Activated naive CD8-positive, alpha-beta T cell treated with anti-CD3 and anti-CD28 coated beads, Interleukin-2, amount 10 ng/mL, durations not matched to agents 7 days and 5 days (primary cell): Measurements from ENCODE around the gene MYL4. TPM values are rescaled to one million over a fixed set of nuclear protein-coding genes. Genes with fewer than 3 reads are reported as not detected.
"Not testable (repeated sequence)": the region's sequence is repeated elsewhere in the genome, so short reads cannot be mapped to it uniquely, and the experiment has no call there.

Experiments used
- ATAC-seq: fragments of 150-1000 bp; cut with Tn5 transposase; one replicate; pipeline ENCODE4 v1.10.0; 2021; ENCODE audit warnings: low read depth, moderate library complexity
- POLR2A ChIA-PET: fragments of 350-600 bp; sonication (Branson Sonifier 250); formaldehyde crosslinking; loops from one replicate; lab custom pipeline; 2021; ENCODE audit warnings: antibody characterized with exemption; lab: Charles Lee
- DNase-seq: peaks from one replicate; pipeline ENCODE4 v3.0.0; 2021
- H3K27ac Mint-ChIP-seq: one replicate; pipeline ENCODE4 v1.8.0; 2022; ENCODE audit warnings: mild to moderate bottlenecking, mixed read lengths
- H3K27me3 Mint-ChIP-seq: one replicate; pipeline ENCODE4 v1.8.0; 2022; ENCODE audit warnings: mild to moderate bottlenecking, moderate library complexity, mixed read lengths
- H3K36me3 Mint-ChIP-seq: one replicate; pipeline ENCODE4 v1.8.0; 2021; ENCODE audit warnings: mild to moderate bottlenecking, mixed read lengths
- H3K4me1 Mint-ChIP-seq: one replicate; pipeline ENCODE4 v1.8.0; 2021; ENCODE audit warnings: mixed read lengths
- H3K4me3 Mint-ChIP-seq: one replicate; pipeline ENCODE4 v1.8.0; 2022; ENCODE audit warnings: mild to moderate bottlenecking, moderate library complexity, mixed read lengths
- H3K9me3 Mint-ChIP-seq: one replicate; pipeline ENCODE4 v1.8.0; 2021; ENCODE audit warnings: mixed read lengths
- total RNA-seq, 2 experiments: library from RNA; stranded (reverse); gene quantifications; one replicate each; pipeline ENCODE4 v1.2.3, GENCODE V29; 2021

The MYL4 gene
- total RNA-seq, 2 experiments from 2014 or later = not detected

DNA sequence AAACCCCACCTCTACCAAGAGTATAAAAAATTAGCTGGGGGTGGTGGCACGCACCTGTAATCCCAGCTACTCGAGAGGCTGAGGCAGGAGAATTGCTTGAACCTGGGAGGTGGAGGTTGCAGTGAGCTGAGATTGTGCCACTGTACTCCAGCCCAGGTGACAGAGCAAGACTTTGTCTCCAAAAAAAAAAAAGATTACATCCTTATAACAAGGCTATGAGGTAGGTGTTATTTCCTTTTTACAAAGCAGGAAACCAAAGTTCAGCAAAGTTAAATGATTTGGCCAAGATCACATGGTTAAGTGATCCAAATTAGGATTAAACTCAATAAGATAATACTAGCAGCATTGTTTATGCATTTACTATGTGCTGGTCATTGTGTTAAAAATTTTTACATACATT is 8.1 kb downstream of the MYL4 start:
- H3K4me1 Mint-ChIP-seq = peaks cover 46% of the 10 kb centered on the region

DNA sequence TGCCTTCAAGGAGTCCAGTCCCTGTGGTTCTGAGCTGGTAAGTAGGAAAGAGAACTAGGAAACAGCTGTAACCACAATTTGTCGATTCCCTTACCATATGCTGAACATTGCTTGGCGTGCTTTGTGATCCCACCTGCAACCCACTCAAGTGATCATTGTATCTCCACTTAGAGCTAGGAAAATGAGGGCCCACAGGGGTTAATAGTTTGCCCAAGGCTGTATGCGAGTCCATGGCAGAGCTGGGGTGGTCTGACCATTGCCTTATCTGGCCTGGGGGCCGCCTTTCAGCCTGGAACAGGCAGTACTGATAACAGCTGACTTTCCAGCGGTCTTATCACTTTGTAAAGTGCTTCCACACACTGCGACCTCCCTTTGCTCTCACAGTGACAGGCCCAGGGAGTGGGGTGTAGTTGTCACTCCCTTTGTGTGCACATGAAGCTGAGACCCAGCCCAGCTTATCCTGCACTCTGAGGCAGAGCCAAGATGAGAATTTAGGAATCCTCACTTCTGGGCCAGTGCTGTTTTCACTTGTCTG is 9.8 kb downstream of the MYL4 start:
- Mint-ChIP-seq H3K4me3 (peak overlapping the region; percentile 52), H3K27ac (peak overlapping the region; percentile 87)
- ATAC-seq = no peak

More for the DNA sequence above, 8.1 kb downstream of the MYL4 start:
- not testable (repeated sequence) for H3K9me3 Mint-ChIP-seq, H3K27me3 Mint-ChIP-seq, DNase-seq, H3K36me3 Mint-ChIP-seq
- POLR2A ChIA-PET = interaction anchor here (0.6 to 1.5 kb wide), 4 partner anchors 9 to 78 kb away, joined by 3 to 22 read pairs (median 6); no protein-coding TSS in a partner anchor
- Mint-ChIP-seq H3K27ac (peak overlapping the region; percentile 82), H3K4me3 (peak overlapping the region; percentile 31)
- ATAC-seq = peak; percentile 72

DNA sequence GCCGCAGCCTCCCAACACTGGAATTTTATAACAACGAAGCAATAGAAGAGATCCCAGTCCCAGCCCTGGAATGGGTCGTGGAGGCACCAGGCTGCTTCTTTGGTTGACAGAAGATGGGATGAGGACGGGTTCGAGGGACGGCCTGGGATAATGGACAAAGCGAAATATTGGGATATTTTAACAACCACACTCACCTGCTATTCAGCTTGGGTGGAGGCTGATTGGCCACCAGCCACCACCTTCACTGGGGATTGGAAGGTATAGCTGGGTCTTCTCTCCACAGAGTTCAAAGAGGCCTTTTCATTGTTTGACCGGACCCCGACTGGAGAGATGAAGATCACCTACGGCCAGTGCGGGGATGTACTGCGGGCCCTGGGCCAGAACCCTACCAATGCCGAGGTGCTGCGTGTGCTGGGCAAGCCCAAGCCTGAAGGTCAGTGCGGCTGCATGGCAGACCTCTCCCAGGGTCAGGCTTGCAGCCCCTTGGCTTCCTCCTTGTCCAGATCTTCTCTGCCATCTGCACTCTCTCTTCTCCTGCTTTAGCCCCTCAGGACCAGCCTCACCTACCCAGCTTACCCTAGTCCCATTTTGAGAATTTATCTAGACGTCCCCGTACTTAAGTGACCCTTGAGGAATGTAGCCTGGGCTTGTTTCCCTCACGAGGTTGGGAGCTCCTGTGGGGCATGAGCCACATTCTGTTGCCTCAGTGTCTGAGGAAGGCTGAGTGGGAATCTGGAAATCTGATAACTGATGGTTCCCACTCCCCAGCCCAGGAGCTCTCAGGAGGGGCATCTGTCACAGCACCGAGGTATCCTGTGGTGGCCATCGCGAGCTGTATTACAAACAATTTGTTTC is 10.7 kb downstream of the MYL4 start:
- no peak for DNase-seq
- peak overlapping the region; percentile 87 for H3K27ac Mint-ChIP-seq
- peaks cover 12% of the 10 kb centered on the region for H3K9me3 Mint-ChIP-seq
- peaks cover 9% of the 10 kb centered on the region for H3K36me3 Mint-ChIP-seq
- peaks cover 57% of the 10 kb centered on the region for H3K4me1 Mint-ChIP-seq
- POLR2A ChIA-PET = interaction anchor here (1.0 to 2.7 kb wide), 7 partner anchors 10 to 104 kb away, joined by 4 to 19 read pairs (median 9); partner anchors contain the start of genes CDC27, EFCAB13 and MYL4
- H3K27me3 Mint-ChIP-seq = peaks cover 2% of the 10 kb centered on the region
- ATAC-seq = no peak
- peak overlapping the region; percentile 59 for H3K4me3 Mint-ChIP-seq

More for the DNA sequence above, 9.8 kb downstream of the MYL4 start:
- Mint-ChIP-seq H3K9me3 (peaks cover 5% of the 10 kb centered on the region), H3K36me3 (peaks cover 6% of the 10 kb centered on the region), H3K27me3 (peaks cover 2% of the 10 kb centered on the region), H3K4me1 (peaks cover 56% of the 10 kb centered on the region)
- no peak for DNase-seq
- POLR2A ChIA-PET = interaction anchor here (1.2 to 2.7 kb wide), 2 partner anchors 12 to 15 kb away, joined by 9 to 19 read pairs; no protein-coding TSS in a partner anchor

DNA sequence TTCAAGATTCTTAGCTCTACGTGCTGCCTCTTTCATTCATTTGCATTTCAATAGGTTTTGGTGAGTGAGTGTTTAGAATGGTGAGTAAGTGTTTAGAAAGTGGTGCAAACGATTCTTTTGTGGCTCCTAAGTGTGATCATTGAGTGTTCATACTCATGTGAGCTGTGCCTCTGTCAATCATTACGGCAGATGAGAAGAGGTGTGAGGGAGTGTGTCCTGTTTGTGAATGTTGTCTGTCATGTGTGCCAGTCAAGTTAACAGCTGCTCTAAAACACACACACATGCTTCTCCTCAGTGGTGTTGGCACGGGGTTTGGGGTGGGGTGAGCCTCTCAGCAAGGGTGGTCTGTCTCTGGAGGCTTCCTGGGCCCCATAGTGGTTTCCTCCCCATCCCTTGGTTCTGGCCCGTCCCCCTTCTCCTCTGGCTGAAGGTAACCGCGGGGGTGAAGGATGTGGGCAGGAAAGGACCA is 11.4 kb downstream of the MYL4 start:
- peaks cover 59% of the 10 kb centered on the region for H3K4me1 Mint-ChIP-seq
- H3K27me3 Mint-ChIP-seq = peaks cover 2% of the 10 kb centered on the region
- peaks cover 12% of the 10 kb centered on the region for H3K9me3 Mint-ChIP-seq
- peak overlapping the region; percentile 87 for H3K27ac Mint-ChIP-seq
- H3K36me3 Mint-ChIP-seq = peaks cover 9% of the 10 kb centered on the region
- POLR2A ChIA-PET = interaction anchor here (1.0 to 2.7 kb wide), 7 partner anchors 9 to 104 kb away, joined by 4 to 19 read pairs (median 5); partner anchors contain the start of genes CDC27, EFCAB13 and MYL4
- DNase-seq (peak; percentile 68), ATAC-seq (peak; percentile 81)
- peak overlapping the region; percentile 59 for H3K4me3 Mint-ChIP-seq

DNA sequence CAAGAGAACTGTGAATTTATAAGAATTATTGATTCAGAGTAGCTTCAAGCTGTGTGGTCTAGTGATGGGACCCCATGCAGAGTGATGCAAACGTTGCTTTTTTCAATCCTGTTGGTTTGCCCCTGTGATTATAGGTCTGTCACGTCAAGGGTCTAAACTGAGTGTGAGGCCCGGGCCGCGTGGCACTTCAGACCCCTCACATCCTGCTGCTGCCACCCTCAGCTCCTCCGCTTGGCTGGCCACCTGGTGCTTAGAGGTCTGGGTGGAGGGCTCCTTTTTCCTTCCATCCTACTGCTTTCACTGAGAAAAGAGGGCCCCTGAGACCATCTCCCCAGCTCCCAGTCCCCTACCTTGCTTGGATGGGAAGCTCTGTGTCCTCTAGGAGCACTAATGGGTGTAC is 12.0 kb downstream of the MYL4 start:
- H3K27me3 Mint-ChIP-seq = no peaks in the 10 kb centered on the region
- POLR2A ChIA-PET = interaction anchor here (1.0 to 2.7 kb wide), 7 partner anchors 8 to 103 kb away, joined by 4 to 19 read pairs (median 5); partner anchors contain the start of genes CDC27, EFCAB13 and MYL4

DNA sequence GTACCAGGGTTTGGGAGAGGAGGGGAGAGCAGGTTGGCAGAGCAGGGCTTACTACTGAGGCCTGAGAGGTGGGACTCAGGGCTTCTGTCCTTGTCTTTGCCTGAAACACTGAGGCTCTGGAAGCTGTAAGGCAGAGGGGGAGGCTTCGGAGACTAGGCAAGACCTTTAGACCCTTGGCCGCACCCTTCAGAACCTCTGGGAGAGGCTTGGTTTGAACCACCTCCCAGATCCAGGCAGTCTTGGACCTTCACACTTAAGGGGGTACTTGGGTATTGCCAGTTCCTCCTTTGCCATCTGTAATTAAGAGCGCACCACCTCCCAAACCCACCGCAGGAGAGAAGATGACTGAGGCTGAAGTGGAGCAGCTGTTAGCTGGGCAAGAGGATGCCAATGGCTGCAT is 12.9 kb downstream of the MYL4 start:
- H3K27ac Mint-ChIP-seq = no peak overlapping the region

More for the DNA sequence above, 12.0 kb downstream of the MYL4 start:
- H3K4me1 Mint-ChIP-seq = peaks cover 59% of the 10 kb centered on the region
- no peak overlapping the region for H3K4me3 Mint-ChIP-seq
- peaks cover 12% of the 10 kb centered on the region for H3K36me3 Mint-ChIP-seq
- DNase-seq (no peak), ATAC-seq (no peak)
- peak overlapping the region; percentile 56 for H3K27ac Mint-ChIP-seq
- peaks cover 12% of the 10 kb centered on the region for H3K9me3 Mint-ChIP-seq

DNA sequence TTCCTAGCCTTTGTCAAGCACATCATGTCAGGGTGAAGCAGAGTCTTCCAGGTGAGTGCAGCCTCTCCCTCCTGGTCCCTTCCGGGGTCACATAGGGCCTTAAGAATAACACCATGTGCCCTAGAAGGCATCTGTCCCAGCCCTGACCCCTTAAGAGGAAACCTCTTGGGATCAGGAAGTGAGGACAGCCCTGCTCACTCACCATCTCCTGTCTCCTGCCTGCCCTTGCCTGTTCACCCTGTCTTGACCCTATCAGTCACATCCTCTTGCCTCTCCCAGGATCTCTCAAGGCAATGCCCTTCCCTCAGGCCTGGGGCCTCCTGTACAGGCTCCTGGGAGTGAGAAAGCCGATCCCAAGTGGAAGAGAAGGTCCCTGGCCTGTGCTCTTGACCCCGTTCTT is 13.9 kb downstream of the MYL4 start:
- DNase-seq (no peak), ATAC-seq (no peak)
- H3K27me3 Mint-ChIP-seq = peaks cover 5% of the 10 kb centered on the region
- H3K36me3 Mint-ChIP-seq = peaks cover 13% of the 10 kb centered on the region
- peaks cover 12% of the 10 kb centered on the region for H3K9me3 Mint-ChIP-seq
- peak overlapping the region; percentile 9 for H3K27ac Mint-ChIP-seq
- H3K4me3 Mint-ChIP-seq = no peak overlapping the region
- POLR2A ChIA-PET = no interaction called here
- H3K4me1 Mint-ChIP-seq = peaks cover 49% of the 10 kb centered on the region

More for the DNA sequence above, 12.9 kb downstream of the MYL4 start:
- H3K27me3 Mint-ChIP-seq = peaks cover under 1% of the 10 kb centered on the region
- DNase-seq (no peak), ATAC-seq (no peak)
- H3K4me3 Mint-ChIP-seq = no peak overlapping the region
- POLR2A ChIA-PET = interaction anchor here (0.6 kb wide), 1 partner anchor 129 kb away, joined by 4 read pairs; no protein-coding TSS in a partner anchor
- H3K36me3 Mint-ChIP-seq = peaks cover 12% of the 10 kb centered on the region
- H3K9me3 Mint-ChIP-seq = peaks cover 12% of the 10 kb centered on the region
- peaks cover 53% of the 10 kb centered on the region for H3K4me1 Mint-ChIP-seq

DNA sequence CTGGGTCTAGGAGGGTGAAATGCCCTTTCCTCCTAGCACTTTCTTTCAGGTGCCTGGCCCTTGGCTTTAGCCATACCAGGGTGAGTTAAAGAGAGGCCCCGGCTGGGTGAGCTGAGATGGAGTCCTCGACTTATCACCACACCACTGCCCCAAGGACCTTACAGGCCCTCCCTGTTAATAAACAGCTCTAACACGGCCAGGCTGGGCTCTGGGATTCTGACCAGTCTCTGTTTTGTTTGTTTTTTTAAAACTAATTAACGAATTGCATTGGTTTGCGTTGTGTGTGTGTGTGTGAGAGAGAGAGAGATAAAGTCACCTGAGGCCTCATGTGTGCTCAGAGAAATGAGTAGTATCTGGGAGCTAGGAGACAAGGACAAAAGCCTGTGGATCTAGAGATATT is 14.3 kb downstream of the MYL4 start:
- Mint-ChIP-seq H3K27me3 (peaks cover 5% of the 10 kb centered on the region), H3K4me3 (no peak overlapping the region), H3K27ac (peak overlapping the region; percentile 27), H3K36me3 (peaks cover 13% of the 10 kb centered on the region), H3K9me3 (peaks cover 12% of the 10 kb centered on the region), H3K4me1 (peaks cover 44% of the 10 kb centered on the region)
- ATAC-seq = no peak
- no peak for DNase-seq
- POLR2A ChIA-PET = no interaction called here

DNA sequence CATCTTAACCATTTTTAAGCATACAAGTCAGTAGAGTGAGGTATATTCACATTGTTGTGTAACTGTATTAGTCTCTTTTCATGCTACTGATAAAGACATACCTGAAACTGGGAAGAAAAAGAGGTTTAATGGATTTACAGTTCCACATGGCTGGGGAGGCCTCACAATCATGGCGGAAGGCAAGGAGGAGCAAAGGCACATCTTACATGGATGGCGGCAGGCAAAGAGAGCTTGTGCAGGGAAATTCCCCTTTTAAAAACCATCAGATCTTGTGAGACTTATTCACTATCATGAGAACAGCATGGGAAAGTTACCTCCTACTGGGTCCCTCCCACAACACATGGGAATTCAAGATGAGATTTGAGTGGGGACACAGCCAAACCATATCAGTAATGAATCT is 14.9 kb downstream of the MYL4 start:
- ATAC-seq, H3K27ac Mint-ChIP-seq, H3K27me3 Mint-ChIP-seq, DNase-seq, POLR2A ChIA-PET, H3K4me3 Mint-ChIP-seq: not testable (repeated sequence)
- Mint-ChIP-seq H3K4me1 (peaks cover 38% of the 10 kb centered on the region), H3K9me3 (peaks cover 12% of the 10 kb centered on the region), H3K36me3 (peaks cover 13% of the 10 kb centered on the region)

DNA sequence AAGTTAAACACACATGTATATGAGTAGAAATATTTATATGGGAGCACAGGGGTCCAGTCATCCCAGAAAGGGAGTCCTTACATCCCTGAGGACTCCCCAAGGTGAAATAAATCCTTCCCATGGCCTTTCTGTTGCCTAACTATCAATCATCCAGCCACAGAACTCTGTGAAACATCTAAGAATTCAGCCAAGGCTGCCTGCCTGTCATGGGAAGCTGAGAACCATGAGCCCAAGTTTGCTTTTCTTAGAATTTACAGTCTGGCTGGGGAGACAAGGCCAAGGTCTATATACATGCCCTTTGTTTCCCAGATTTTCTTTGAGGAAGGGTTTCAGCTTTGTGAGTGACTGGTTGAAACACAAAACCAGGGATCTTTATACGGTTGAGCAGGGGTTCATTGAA is 15.8 kb downstream of the MYL4 start:
- ATAC-seq (no peak), DNase-seq (no peak)
- POLR2A ChIA-PET = no interaction called here
- peaks cover 38% of the 10 kb centered on the region for H3K4me1 Mint-ChIP-seq
- H3K36me3 Mint-ChIP-seq = peaks cover 13% of the 10 kb centered on the region
- H3K27me3 Mint-ChIP-seq = peaks cover 5% of the 10 kb centered on the region
- H3K4me3 Mint-ChIP-seq = no peak overlapping the region
- peaks cover 12% of the 10 kb centered on the region for H3K9me3 Mint-ChIP-seq
- no peak overlapping the region for H3K27ac Mint-ChIP-seq

DNA sequence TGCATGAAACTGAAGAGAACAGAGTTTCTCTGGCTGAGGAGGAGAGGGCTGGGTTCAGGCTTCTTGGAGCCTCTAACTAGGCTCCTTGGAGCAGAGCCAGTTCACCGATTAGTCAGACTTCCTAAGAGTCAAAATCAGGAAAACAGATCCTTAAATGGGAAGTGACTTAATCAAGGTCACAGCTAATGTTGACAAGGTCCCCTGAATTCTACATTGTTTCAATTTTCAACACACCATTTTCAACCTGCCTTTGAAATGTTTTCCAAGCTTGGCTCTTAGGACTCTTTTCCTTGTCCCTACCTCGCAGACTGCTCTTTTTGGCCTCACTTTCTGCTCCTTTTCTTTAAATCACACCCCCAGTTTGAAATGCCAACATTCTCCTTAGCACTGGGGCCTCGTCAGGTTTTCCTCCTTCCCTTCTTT is 16.3 kb downstream of the MYL4 start:
- ATAC-seq (no peak), DNase-seq (no peak)
- POLR2A ChIA-PET = no interaction called here
- H3K27me3 Mint-ChIP-seq = peaks cover 7% of the 10 kb centered on the region
- peaks cover 38% of the 10 kb centered on the region for H3K4me1 Mint-ChIP-seq
- H3K4me3 Mint-ChIP-seq = no peak overlapping the region
- peaks cover 13% of the 10 kb centered on the region for H3K36me3 Mint-ChIP-seq
- peaks cover 12% of the 10 kb centered on the region for H3K9me3 Mint-ChIP-seq
- no peak overlapping the region for H3K27ac Mint-ChIP-seq

DNA sequence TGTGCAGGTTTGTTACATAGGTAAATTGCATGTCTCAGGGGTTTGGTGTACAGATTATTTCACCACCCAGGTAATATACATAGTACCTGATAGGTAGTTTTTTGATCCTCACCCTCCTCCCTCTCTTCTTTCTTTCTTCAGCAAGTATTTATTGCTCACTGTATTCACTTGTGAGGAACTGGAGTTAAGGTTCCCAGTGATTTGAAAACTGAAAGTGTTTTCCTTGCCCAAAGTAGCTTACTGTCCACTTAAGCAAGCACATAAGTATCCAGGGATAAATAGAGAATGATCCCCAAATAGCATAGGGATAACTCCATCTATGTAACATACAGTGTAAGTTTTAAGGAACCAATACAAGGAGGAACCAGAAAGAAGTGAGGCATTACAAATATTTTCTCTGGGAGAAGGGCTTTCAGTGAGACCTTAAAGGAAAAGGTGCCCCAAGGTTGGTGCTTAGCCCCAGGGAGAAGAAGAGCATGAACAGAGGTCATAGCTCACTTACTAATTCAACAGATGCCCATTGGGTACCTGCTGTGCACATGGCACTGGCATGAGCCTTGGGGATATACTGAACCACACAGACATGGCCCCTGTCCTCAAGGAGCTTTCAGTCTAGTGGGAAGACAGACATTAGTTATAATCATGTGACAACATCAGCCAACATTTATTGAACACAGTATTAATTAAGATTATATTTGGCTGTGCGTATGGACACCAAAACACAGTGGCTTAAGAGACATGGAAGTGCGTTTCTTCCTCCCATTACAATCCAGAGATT is 17.0 kb downstream of the MYL4 start:
- H3K27ac Mint-ChIP-seq = no peak overlapping the region
- POLR2A ChIA-PET = no interaction called here
- peaks cover 10% of the 10 kb centered on the region for H3K27me3 Mint-ChIP-seq
- ATAC-seq (no peak), DNase-seq (no peak)
- peaks cover 13% of the 10 kb centered on the region for H3K36me3 Mint-ChIP-seq
- H3K4me3 Mint-ChIP-seq = no peak overlapping the region
- peaks cover 36% of the 10 kb centered on the region for H3K4me1 Mint-ChIP-seq
- H3K9me3 Mint-ChIP-seq = peaks cover 12% of the 10 kb centered on the region
